Left lung (tissue), 10 donors: ENCODE data around the gene DNAH8. TPM values are rescaled to one million over a fixed set of nuclear protein-coding genes. Genes with fewer than 3 reads are reported as not detected.

Experiments
- ATAC-seq: fragments of 200-7000 bp; cut with Tn5 transposase; one replicate; pipeline ENCODE4 v1.9.1; 2020; ENCODE audit warnings: moderate library complexity
- DNase-seq, 4 donors: peaks; one replicate each; pipeline ENCODE4 v3.0.0-alpha.2; 2013 to 2020
- H3K27ac ChIP-seq, 2 donors: fragments of 200-600 bp; sonication (generic) in 1 of 2; one replicate each; pipeline versions ENCODE4 v1.5.0 to v1.8.0; 2020 to 2021
- H3K27me3 ChIP-seq, 2 donors: fragments of 200-600 bp; sonication (generic) in 1 of 2; one replicate each; pipeline versions ENCODE4 v1.5.0 to v1.8.0; 2020 to 2021
- H3K36me3 ChIP-seq, 2 donors: fragments of 200-600 bp; sonication (generic) in 1 of 2; one replicate each; pipeline versions ENCODE4 v1.5.0 to v1.8.0; 2020 to 2021
- H3K4me1 ChIP-seq, 2 donors: fragments of 200-600 bp; one replicate each; pipeline ENCODE4 v1.8.0; 2021
- H3K4me3 ChIP-seq, 2 donors: fragments of 200-600 bp; sonication (generic) in 1 of 2; one replicate each; pipeline versions ENCODE4 v1.5.0 to v1.8.0; 2020 to 2021; ENCODE audit warnings: mild to moderate bottlenecking in 1 of 2
- H3K9me3 ChIP-seq, 2 donors: fragments of 200-600 bp; sonication (generic) in 1 of 2; one replicate each; pipeline versions ENCODE4 v1.5.0 to v1.8.0; 2020 to 2021
- intact Hi-C, 2 donors: fragments of 100-400 bp; cut with DNase I; formaldehyde crosslinking; loops; one replicate each; pipeline versions ENCODE4 v1.11.2 to v1.14.2; 2022
- polyA plus RNA-seq, 6 donors: library from polyadenylated mRNA; unstranded; fragments of 120-200 nt; gene quantifications; one replicate each; pipeline ENCODE4 v1.2.1, GENCODE V29; 2013; ENCODE audit not compliant: insufficient read length in 6 of 6
- total RNA-seq, 2 donors: library from RNA; stranded (reverse); fragmentation: NEBNext Ultra II Directional; extraction: Animal tissue kit (Norgen Biotek cat#: 25700); gene quantifications; one replicate each; pipeline ENCODE4 v1.2.1, GENCODE V29; 2021
- TF ChIP-seq, protein P1 (sequence below), 2 donors: fragments of 200-600 bp; sonication (generic) in 1 of 2; IDR thresholded peaks; one replicate each; pipeline versions ENCODE4 v1.5.0 to v1.8.0; 2021; ENCODE audit warnings: antibody characterized with exemption in 2 of 2
- donor health status: DM: no; HTN: yes; CAD: no.
- donor health status: DM: no; HTN: no; CAD: no.

The DNAH8 gene
- total and polyA plus RNA-seq, 8 donors, result 0.03 to 0.34 (median 0.08) TPM

DNA sequence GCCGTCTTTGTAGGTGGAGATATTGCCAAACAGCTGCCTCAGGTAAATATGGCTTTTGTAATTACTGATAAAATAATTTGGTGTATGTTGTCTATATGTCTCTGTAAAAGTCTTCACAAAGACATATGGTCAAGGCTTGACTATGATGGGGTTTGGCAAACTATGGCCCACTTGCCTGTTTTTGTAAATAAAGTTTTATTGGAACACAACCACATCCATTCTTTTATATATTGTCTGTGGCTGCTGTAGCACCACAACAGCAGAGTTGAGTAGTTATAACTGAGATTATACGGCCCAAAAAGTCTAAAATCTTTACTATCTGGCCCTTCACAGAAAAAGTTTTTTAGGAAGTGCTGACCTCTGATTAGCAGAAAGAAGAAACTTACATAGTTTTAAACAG, 133.6 kb downstream of the DNAH8 start:
- Histone ChIP-seq H3K27me3 (no peaks in the 10 kb centered on the region), H3K4me1 (no peaks in the 10 kb centered on the region), H3K36me3 (no peaks in the 10 kb centered on the region), H3K9me3 (no peaks in the 10 kb centered on the region), H3K27ac (no peak overlapping the region), H3K4me3 (no peak overlapping the region)
- DNase-seq (no peak), ATAC-seq (no peak)
- intact Hi-C loops, result no loop called here
- TF ChIP-seq, protein P1, sequence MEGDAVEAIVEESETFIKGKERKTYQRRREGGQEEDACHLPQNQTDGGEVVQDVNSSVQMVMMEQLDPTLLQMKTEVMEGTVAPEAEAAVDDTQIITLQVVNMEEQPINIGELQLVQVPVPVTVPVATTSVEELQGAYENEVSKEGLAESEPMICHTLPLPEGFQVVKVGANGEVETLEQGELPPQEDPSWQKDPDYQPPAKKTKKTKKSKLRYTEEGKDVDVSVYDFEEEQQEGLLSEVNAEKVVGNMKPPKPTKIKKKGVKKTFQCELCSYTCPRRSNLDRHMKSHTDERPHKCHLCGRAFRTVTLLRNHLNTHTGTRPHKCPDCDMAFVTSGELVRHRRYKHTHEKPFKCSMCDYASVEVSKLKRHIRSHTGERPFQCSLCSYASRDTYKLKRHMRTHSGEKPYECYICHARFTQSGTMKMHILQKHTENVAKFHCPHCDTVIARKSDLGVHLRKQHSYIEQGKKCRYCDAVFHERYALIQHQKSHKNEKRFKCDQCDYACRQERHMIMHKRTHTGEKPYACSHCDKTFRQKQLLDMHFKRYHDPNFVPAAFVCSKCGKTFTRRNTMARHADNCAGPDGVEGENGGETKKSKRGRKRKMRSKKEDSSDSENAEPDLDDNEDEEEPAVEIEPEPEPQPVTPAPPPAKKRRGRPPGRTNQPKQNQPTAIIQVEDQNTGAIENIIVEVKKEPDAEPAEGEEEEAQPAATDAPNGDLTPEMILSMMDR (IDR thresholded peaks at IDR 0.05), result no peak

DNA sequence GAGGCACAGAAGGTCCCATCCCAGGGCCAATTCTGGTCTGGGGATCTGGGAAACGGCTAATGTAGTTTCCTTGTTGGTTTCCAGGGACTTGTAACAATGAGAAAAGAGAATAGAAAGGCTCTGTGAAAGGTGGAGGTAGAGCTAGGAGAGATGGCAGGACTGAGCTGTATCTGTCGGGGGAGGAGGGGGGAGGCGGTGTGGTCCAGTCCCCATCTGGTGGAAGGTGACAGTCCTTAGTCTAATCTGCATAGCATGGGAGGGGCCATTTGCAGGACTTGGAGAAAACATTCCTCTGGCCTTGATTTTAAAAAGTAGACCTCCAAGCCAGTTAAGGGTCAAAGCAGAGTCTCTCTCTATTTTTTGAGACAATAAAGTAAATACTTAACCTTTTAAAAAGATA, 137.1 kb downstream of the DNAH8 start:
- intact Hi-C loops, result no loop called here
- no peaks in the 10 kb centered on the region for H3K27me3 ChIP-seq
- no peak for ATAC-seq
- H3K27ac ChIP-seq, result no peak overlapping the region
- no peaks in the 10 kb centered on the region for H3K9me3 ChIP-seq
- TF ChIP-seq, protein P1 (IDR thresholded peaks at IDR 0.05), result no peak
- no peaks in the 10 kb centered on the region for H3K4me1 ChIP-seq
- H3K4me3 ChIP-seq, result no peak overlapping the region
- no peak for DNase-seq
- no peaks in the 10 kb centered on the region for H3K36me3 ChIP-seq

DNA sequence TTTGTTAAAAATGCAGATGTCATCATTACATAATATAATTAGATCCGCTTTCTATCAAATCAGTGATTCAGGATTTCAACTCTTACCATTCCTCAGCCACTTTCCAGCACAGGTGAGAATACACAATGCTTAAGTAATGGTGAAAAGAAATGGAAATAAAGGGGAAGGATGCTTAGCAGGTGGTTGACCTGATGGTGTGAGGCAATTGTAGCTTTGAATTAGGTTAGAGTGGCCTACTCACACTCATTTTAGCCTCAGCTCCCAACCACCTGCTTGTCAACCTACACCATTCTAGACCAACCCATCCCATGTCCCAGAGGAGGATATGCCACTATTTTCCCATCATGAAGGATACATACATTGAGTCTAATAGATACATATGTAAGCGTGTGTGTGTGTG, 138.1 kb downstream of the DNAH8 start:
- TF ChIP-seq, protein P1 (IDR thresholded peaks at IDR 0.05), result no peak
- H3K4me1 ChIP-seq, result no peaks in the 10 kb centered on the region
- no peaks in the 10 kb centered on the region for H3K36me3 ChIP-seq
- no peak overlapping the region for H3K4me3 ChIP-seq
- no peak overlapping the region for H3K27ac ChIP-seq
- H3K27me3 ChIP-seq, result no peaks in the 10 kb centered on the region
- DNase-seq (no peak), ATAC-seq (no peak)
- no peaks in the 10 kb centered on the region for H3K9me3 ChIP-seq
- intact Hi-C loops, result no loop called here

DNA sequence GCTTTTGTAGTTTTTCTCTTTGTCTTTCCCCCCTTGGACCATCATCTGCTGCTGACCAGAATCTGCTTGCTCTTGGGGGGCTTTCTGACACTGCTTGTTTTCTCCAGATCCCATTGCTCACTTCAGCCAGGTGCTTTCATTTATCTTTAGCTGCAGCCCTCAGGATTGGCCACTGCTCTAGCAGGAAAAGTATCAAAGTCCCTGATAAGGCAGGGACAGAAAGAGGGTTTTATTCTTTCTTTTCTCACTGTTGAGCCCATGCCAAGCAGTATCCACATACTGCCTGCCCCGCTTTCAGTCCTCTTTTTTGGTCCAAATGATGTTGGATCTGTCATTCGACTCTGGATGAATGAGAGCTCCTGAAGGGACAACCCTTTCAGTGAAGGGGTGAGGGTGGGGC, 141.4 kb downstream of the DNAH8 start:
- no peak overlapping the region for H3K27ac ChIP-seq
- intact Hi-C loops, result no loop called here
- DNase-seq (no peak), ATAC-seq (no peak)
- H3K27me3 ChIP-seq, result no peaks in the 10 kb centered on the region
- TF ChIP-seq, protein P1 (IDR thresholded peaks at IDR 0.05), result no peak
- H3K9me3 ChIP-seq, result no peaks in the 10 kb centered on the region
- no peaks in the 10 kb centered on the region for H3K36me3 ChIP-seq
- H3K4me3 ChIP-seq, result no peak overlapping the region
- H3K4me1 ChIP-seq, result no peaks in the 10 kb centered on the region

DNA sequence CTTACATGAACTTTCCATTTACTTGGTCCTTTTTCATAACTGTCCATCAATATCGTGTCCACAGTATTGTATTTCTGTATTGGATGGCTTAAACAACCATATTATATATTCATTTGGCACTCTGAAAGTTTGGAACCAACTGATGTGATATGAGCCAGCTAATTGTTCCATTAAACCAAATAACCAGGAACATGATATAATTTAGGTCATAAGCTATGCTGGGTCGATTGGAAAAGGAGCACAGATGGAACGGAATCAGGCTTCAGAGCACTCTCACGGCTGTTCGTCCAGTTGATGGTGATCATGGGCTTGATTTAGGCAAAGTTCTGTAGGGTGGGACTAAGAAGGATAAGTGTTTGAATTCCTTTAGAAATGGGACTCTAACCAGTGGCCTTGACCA, 142.7 kb downstream of the DNAH8 start:
- DNase-seq (no peak), ATAC-seq (no peak)
- H3K9me3 ChIP-seq, result no peaks in the 10 kb centered on the region
- intact Hi-C loops, result no loop called here
- H3K4me1 ChIP-seq, result no peaks in the 10 kb centered on the region
- no peaks in the 10 kb centered on the region for H3K36me3 ChIP-seq
- H3K27me3 ChIP-seq, result no peaks in the 10 kb centered on the region
- no peak overlapping the region for H3K4me3 ChIP-seq
- TF ChIP-seq, protein P1 (IDR thresholded peaks at IDR 0.05), result no peak
- H3K27ac ChIP-seq, result no peak overlapping the region
